Loucy (cell line): ENCODE measurements around the gene KCNMA1.

Experiments
- H2AFZ ChIP-seq: fragments of 200-600 bp; sonication (generic); 2 replicates; pipeline ENCODE4 v1.6.0; 2016; ENCODE audit warnings: antibody characterized with exemption, mild to moderate bottlenecking, low read length, moderate library complexity
- H3F3A ChIP-seq: fragments of 200-600 bp; 2 replicates; pipeline ENCODE4 v1.6.0; 2016; ENCODE audit warnings: antibody characterized with exemption, low read depth, mild to moderate bottlenecking
- H3K27me3 ChIP-seq: fragments of 200-600 bp; sonication (generic); 2 replicates; pipeline ENCODE4 v1.6.1; 2014; ENCODE audit warnings: low read length, mild to moderate bottlenecking; ENCODE audit not compliant: insufficient read depth, poor library complexity, severe bottlenecking
- H3K36me3 ChIP-seq: fragments of 200-600 bp; sonication (generic); 2 replicates; pipeline ENCODE4 v1.6.1; 2016; ENCODE audit warnings: low read length; ENCODE audit not compliant: insufficient read depth
- H3K4me1 ChIP-seq: fragments of 200-600 bp; sonication (generic); 2 replicates; pipeline ENCODE4 v1.5.1; 2014; ENCODE audit warnings: low read length, mild to moderate bottlenecking; ENCODE audit not compliant: insufficient read depth, poor library complexity, severe bottlenecking
- H3K4me2 ChIP-seq: fragments of 200-600 bp; sonication (generic); 2 replicates; pipeline ENCODE4 v1.6.0; 2014; ENCODE audit warnings: antibody characterized with exemption, low read length, low read depth, mild to moderate bottlenecking; ENCODE audit not compliant: poor library complexity, severe bottlenecking
- H3K4me3 ChIP-seq: fragments of 200-600 bp; sonication (generic); 2 replicates; pipeline ENCODE4 v1.5.1; 2014; ENCODE audit warnings: low read length, mild to moderate bottlenecking, mixed read lengths; ENCODE audit not compliant: poor library complexity, severe bottlenecking
- H3K79me2 ChIP-seq: fragments of 200-600 bp; sonication (generic); 2 replicates; pipeline ENCODE4 v1.6.1; 2014; ENCODE audit warnings: low read length; ENCODE audit not compliant: insufficient read depth
- H3K9ac ChIP-seq: fragments of 200-600 bp; sonication (generic); 2 replicates; pipeline ENCODE4 v1.6.0; 2014; ENCODE audit warnings: mild to moderate bottlenecking, low read depth, low read length, moderate library complexity; ENCODE audit not compliant: poor library complexity, severe bottlenecking
- H3K9me2 ChIP-seq: fragments of 200-600 bp; sonication (generic); replicated peaks from 2 replicates; pipeline ENCODE4 v1.6.1; 2016; ENCODE audit warnings: low read depth, low read length, mixed read lengths
- H3K9me3 ChIP-seq: fragments of 200-600 bp; sonication (generic); 2 replicates; pipeline ENCODE4 v1.6.1; 2014; ENCODE audit warnings: mild to moderate bottlenecking, antibody characterized with exemption, low read length, low read depth; ENCODE audit not compliant: insufficient read depth
- H4K20me1 ChIP-seq: fragments of 200-600 bp; sonication (generic); 2 replicates; pipeline ENCODE4 v1.6.0; 2014; ENCODE audit warnings: antibody characterized with exemption, low read length, mild to moderate bottlenecking; ENCODE audit not compliant: insufficient read depth, poor library complexity, severe bottlenecking
- CTCF ChIP-seq: fragments of 200-600 bp; sonication (generic); conservative IDR thresholded peaks from 2 replicates; pipeline ENCODE4 v1.5.1; 2014; ENCODE audit warnings: mild to moderate bottlenecking, antibody characterized with exemption, low read length
- EZH2phosphoT487 ChIP-seq: fragments of 200-600 bp; IDR thresholded peaks from 2 replicates; pipeline ENCODE4 v1.6.1; 2018; ENCODE audit warnings: antibody characterized with exemption, mild to moderate bottlenecking, moderate library complexity, borderline replicate concordance

KCNMA1 gene

GRCh38 chr10:77446700-77447099 lies 190.9 kb downstream of the KCNMA1 start:
- H3K79me2 ChIP-seq: no peaks in the 10 kb centered on the region
- no peak for TF ChIP-seq EZH2phosphoT487
- TF ChIP-seq CTCF: no peak
- H4K20me1 ChIP-seq: no peaks in the 10 kb centered on the region
- no peaks in the 10 kb centered on the region for H3K36me3 ChIP-seq
- H3K27me3 ChIP-seq: no peaks in the 10 kb centered on the region
- no peak overlapping the region for H2AFZ ChIP-seq
- no peaks in the 10 kb centered on the region for H3K9me3 ChIP-seq
- H3K4me3 ChIP-seq: no peak overlapping the region
- H3K9ac ChIP-seq: no peak overlapping the region
- H3K4me1 ChIP-seq: no peaks in the 10 kb centered on the region
- no peaks in the 10 kb centered on the region for H3K9me2 ChIP-seq
- H3F3A ChIP-seq: no peaks in the 10 kb centered on the region
- no peak overlapping the region for H3K4me2 ChIP-seq

- H3K9ac ChIP-seq: no peak overlapping the region
Measured at GRCh38 chr10:77445547-77445946, 192.1 kb downstream of the KCNMA1 start.

GRCh38 chr10:77444041-77444440 lies 193.6 kb downstream of the KCNMA1 start:
- no peaks in the 10 kb centered on the region for H3K36me3 ChIP-seq
- H4K20me1 ChIP-seq: no peaks in the 10 kb centered on the region
- H3K9me2 ChIP-seq: no peaks in the 10 kb centered on the region
- no peak overlapping the region for H3K4me3 ChIP-seq
- H3F3A ChIP-seq: no peaks in the 10 kb centered on the region
- H3K27me3 ChIP-seq: peaks cover 9% of the 10 kb centered on the region
- H3K79me2 ChIP-seq: no peaks in the 10 kb centered on the region
- no peak overlapping the region for H3K4me2 ChIP-seq
- H2AFZ ChIP-seq: no peak overlapping the region
- no peak overlapping the region for H3K9ac ChIP-seq
- no peak for TF ChIP-seq EZH2phosphoT487
- no peak for TF ChIP-seq CTCF
- H3K9me3 ChIP-seq: no peaks in the 10 kb centered on the region
- H3K4me1 ChIP-seq: no peaks in the 10 kb centered on the region

More at GRCh38 chr10:77445547-77445946, 192.1 kb downstream of the KCNMA1 start:
- H3K4me1 ChIP-seq: no peaks in the 10 kb centered on the region
- H2AFZ ChIP-seq: no peak overlapping the region
- no peaks in the 10 kb centered on the region for H3K27me3 ChIP-seq
- no peaks in the 10 kb centered on the region for H4K20me1 ChIP-seq
- H3K4me2 ChIP-seq: no peak overlapping the region
- no peaks in the 10 kb centered on the region for H3K36me3 ChIP-seq
- no peaks in the 10 kb centered on the region for H3F3A ChIP-seq
- no peaks in the 10 kb centered on the region for H3K9me3 ChIP-seq
- no peak for TF ChIP-seq CTCF
- no peak for TF ChIP-seq EZH2phosphoT487
- H3K79me2 ChIP-seq: no peaks in the 10 kb centered on the region
- H3K4me3 ChIP-seq: no peak overlapping the region
- no peaks in the 10 kb centered on the region for H3K9me2 ChIP-seq
